Breast epithelium (tissue), 4 donors: ENCODE data around the gene SEMA3E. TPM values are rescaled to one million over a fixed set of nuclear protein-coding genes. Genes with fewer than 3 reads are reported as not detected.

Experiments
- DNase-seq, 2 donors: peaks; one replicate each; pipeline ENCODE4 v3.0.0-alpha.2; 2019; ENCODE audit warnings: low spot score in 2 of 2
- H3K27ac ChIP-seq, 2 donors: fragments of 200-600 bp; sonication (generic) in 1 of 2; one replicate each; pipeline ENCODE4 v1.5.1; 2016 to 2019; ENCODE audit warnings: mild to moderate bottlenecking in 1 of 2
- H3K27me3 ChIP-seq, 2 donors: fragments of 200-600 bp; sonication (generic) in 1 of 2; one replicate each; pipeline versions ENCODE4 v1.5.1 to v1.6.0; 2017 to 2019; ENCODE audit warnings: control low read depth in 1 of 2, mild to moderate bottlenecking in 1 of 2
- H3K36me3 ChIP-seq: fragments of 200-600 bp; one replicate; pipeline ENCODE4 v1.5.1; 2019
- H3K4me1 ChIP-seq, 2 donors: fragments of 200-600 bp; sonication (generic); one replicate each; pipeline ENCODE4 v1.5.1; 2016 to 2019; ENCODE audit warnings: control low read depth in 1 of 2
- H3K4me3 ChIP-seq, 3 donors: fragments of 200-600 bp; sonication (generic); 1 replicate in 2 of 3; 2 replicates in 1 of 3; pipeline ENCODE4 v1.5.1; 2016 to 2019; ENCODE audit warnings: mild to moderate bottlenecking in 3 of 3, moderate library complexity in 2 of 3
- H3K9me3 ChIP-seq, 2 donors: fragments of 200-600 bp; sonication (generic) in 1 of 2; one replicate each; pipeline ENCODE4 v1.5.1; 2016 to 2019; ENCODE audit warnings: control low read depth in 1 of 2
- CTCF ChIP-seq, 3 donors: fragments of 450-650 bp; IDR thresholded peaks; one replicate each; pipeline ENCODE4 v1.5.1; 2016 to 2017; ENCODE audit warnings: antibody characterized with exemption in 3 of 3, mild to moderate bottlenecking in 3 of 3, moderate library complexity in 3 of 3
- POLR2A ChIP-seq: fragments of 450-650 bp; IDR thresholded peaks from one replicate; pipeline ENCODE4 v1.6.1; 2016; ENCODE audit warnings: antibody characterized with exemption, mild to moderate bottlenecking, moderate library complexity
- POLR2AphosphoS5 ChIP-seq, 3 donors: sonication (generic); formaldehyde crosslinking; IDR thresholded peaks; one replicate each; pipeline ENCODE4 v1.6.1; 2017; ENCODE audit warnings: antibody characterized with exemption in 3 of 3
- intact Hi-C: fragments of 100-400 bp; cut with DNase I; formaldehyde crosslinking; loops from one replicate; pipeline ENCODE4 v1.15.1; 2023; ENCODE audit warnings: low total_unique reads
- total RNA-seq, 3 donors: library from RNA; depleted of rRNA; stranded (reverse); fragments of >200 nt; gene quantifications; one replicate each; pipeline ENCODE4 v1.1.0, GENCODE V29; 2016

Gene SEMA3E
- total RNA-seq, 3 donors from 2014 or later: 4.3 to 13.5 (median 11.8) TPM

- H3K27ac ChIP-seq: no peak overlapping the region
- H3K4me1 ChIP-seq: no peaks in the 10 kb centered on the region
- no peaks in the 10 kb centered on the region for H3K27me3 ChIP-seq
- intact Hi-C loops: no loop called here
- TF ChIP-seq POLR2A (no peak), CTCF (IDR thresholded peaks at IDR 0.05) (no peak), POLR2AphosphoS5 (IDR thresholded peaks at IDR 0.05) (no peak)
- H3K36me3 ChIP-seq: no peaks in the 10 kb centered on the region
- no peaks in the 10 kb centered on the region for H3K9me3 ChIP-seq
- H3K4me3 ChIP-seq: no peak overlapping the region
- DNase-seq: no peak
These were observed 164.7 kb downstream of the SEMA3E start for GRCh38 chr7:83484266-83484665.

- no peak overlapping the region for H3K4me3 ChIP-seq
These were observed 170.3 kb downstream of the SEMA3E start for GRCh38 chr7:83478616-83479015.

GRCh38 chr7:83476511-83477050, 172.4 kb downstream of the SEMA3E start:
- Histone ChIP-seq H3K4me3 (no peak overlapping the region), H3K9me3 (no peaks in the 10 kb centered on the region), H3K36me3 (no peaks in the 10 kb centered on the region), H3K4me1 (no peaks in the 10 kb centered on the region), H3K27ac (no peak overlapping the region), H3K27me3 (no peaks in the 10 kb centered on the region)
- TF ChIP-seq POLR2AphosphoS5 (IDR thresholded peaks at IDR 0.05) (no peak), CTCF (IDR thresholded peaks at IDR 0.05) (no peak), POLR2A (no peak)
- intact Hi-C loops: no loop called here
- DNase-seq: no peak

More at GRCh38 chr7:83478616-83479015, 170.3 kb downstream of the SEMA3E start:
- no peak for DNase-seq
- TF ChIP-seq CTCF (IDR thresholded peaks at IDR 0.05): no peak
- no peak for TF ChIP-seq POLR2AphosphoS5 (IDR thresholded peaks at IDR 0.05)
- H3K9me3 ChIP-seq: no peaks in the 10 kb centered on the region
- intact Hi-C loops: no loop called here
- H3K36me3 ChIP-seq: no peaks in the 10 kb centered on the region
- no peaks in the 10 kb centered on the region for H3K4me1 ChIP-seq
- H3K27ac ChIP-seq: no peak overlapping the region
- no peaks in the 10 kb centered on the region for H3K27me3 ChIP-seq

- intact Hi-C loops: no loop called here
- no peak for DNase-seq
- Histone ChIP-seq H3K9me3 (no peaks in the 10 kb centered on the region), H3K27ac (no peak overlapping the region), H3K27me3 (no peaks in the 10 kb centered on the region), H3K4me3 (no peak overlapping the region), H3K36me3 (no peaks in the 10 kb centered on the region), H3K4me1 (no peaks in the 10 kb centered on the region)
- no peak for TF ChIP-seq POLR2A
- TF ChIP-seq POLR2AphosphoS5 (IDR thresholded peaks at IDR 0.05): no peak
- no peak for TF ChIP-seq CTCF (IDR thresholded peaks at IDR 0.05)
These were observed 173.5 kb downstream of the SEMA3E start for GRCh38 chr7:83475420-83475819.

GRCh38 chr7:83472376-83472775, 176.6 kb downstream of the SEMA3E start:
- Histone ChIP-seq H3K9me3 (no peaks in the 10 kb centered on the region), H3K27me3 (no peaks in the 10 kb centered on the region), H3K27ac (no peak overlapping the region), H3K4me3 (no peak overlapping the region), H3K36me3 (no peaks in the 10 kb centered on the region), H3K4me1 (no peaks in the 10 kb centered on the region)
- intact Hi-C loops: no loop called here
- no peak for DNase-seq
- no peak for TF ChIP-seq POLR2AphosphoS5 (IDR thresholded peaks at IDR 0.05)
- TF ChIP-seq CTCF (IDR thresholded peaks at IDR 0.05): no peak
- no peak for TF ChIP-seq POLR2A
